Fibroblast of lung (primary cell): ENCODE results near the gene PDXDC1. TPM values are rescaled to one million over a fixed set of nuclear protein-coding genes. Genes with fewer than 3 reads are reported as not detected.
"Not testable (repeated sequence)": the region's sequence is repeated elsewhere in the genome, so short reads cannot be mapped to it uniquely, and the experiment has no call there.

Source experiments
- DNase-seq, 2 donors: peaks; one replicate each; pipeline versions ENCODE4 v3.0.0 to v3.0.0-alpha.2; 2010; ENCODE audit warnings: low read depth in 2 of 2
- H2AFZ ChIP-seq: 2 replicates; pipeline ENCODE4 v1.5.1; 2012; ENCODE audit warnings: low read length, control low read depth, inconsistent platforms
- H3K27ac ChIP-seq: 2 replicates; pipeline ENCODE4 v1.5.1; 2011; ENCODE audit warnings: low read length, control low read depth; ENCODE audit not compliant: insufficient read depth
- H3K27me3 ChIP-seq: 2 replicates; pipeline ENCODE4 v1.5.1; 2011; ENCODE audit warnings: mild to moderate bottlenecking, low read length; ENCODE audit not compliant: control insufficient read depth, insufficient read depth
- H3K36me3 ChIP-seq: 2 replicates; pipeline ENCODE4 v1.5.1; 2011; ENCODE audit warnings: low read length; ENCODE audit not compliant: control insufficient read depth, insufficient read depth
- H3K4me1 ChIP-seq: 2 replicates; pipeline ENCODE4 v1.5.1; 2011; ENCODE audit warnings: low read length; ENCODE audit not compliant: control insufficient read depth, insufficient read depth; ENCODE audit errors: extremely low read depth
- H3K4me2 ChIP-seq: 2 replicates; pipeline ENCODE4 v1.5.1; 2011; ENCODE audit warnings: low read length, control low read depth; ENCODE audit not compliant: insufficient read depth; ENCODE audit errors: extremely low read depth
- H3K4me3 ChIP-seq, 4 experiments: fragments of 200-600 bp in 1 of 4; sonication (generic) in 1 of 4; replicated peaks in 1 of 4; 2 replicates each; pipeline ENCODE4 v1.5.1; 2011 to 2016; ENCODE audit warnings: low read length in 4 of 4, low read depth in 3 of 4, mild to moderate bottlenecking in 3 of 4, control low read depth in 2 of 4, inconsistent platforms in 1 of 4, mixed read lengths in 1 of 4; ENCODE audit not compliant: insufficient read depth in 1 of 4; ENCODE audit errors: control extremely low read depth in 1 of 4
- H3K79me2 ChIP-seq: 2 replicates; pipeline ENCODE4 v1.5.1; 2012; ENCODE audit warnings: mild to moderate bottlenecking, low read length, inconsistent platforms; ENCODE audit not compliant: control insufficient read depth, insufficient read depth
- H3K9ac ChIP-seq: 2 replicates; pipeline ENCODE4 v1.5.1; 2011; ENCODE audit warnings: mild to moderate bottlenecking, low read length, control low read depth; ENCODE audit not compliant: insufficient read depth
- H3K9me3 ChIP-seq: 2 replicates; pipeline ENCODE4 v1.5.1; 2012; ENCODE audit warnings: low read depth, low read length; ENCODE audit not compliant: control insufficient read depth, insufficient read depth
- H4K20me1 ChIP-seq: 2 replicates; pipeline ENCODE4 v1.5.1; 2011; ENCODE audit warnings: low read length; ENCODE audit not compliant: control insufficient read depth, insufficient read depth; ENCODE audit errors: extremely low read depth
- polyA plus RNA-seq, 2 donors: library from polyadenylated mRNA; depleted of rRNA in 1 of 2; stranded (reverse) in 1 of 2; unstranded in 1 of 2; fragments of >200 nt; gene quantifications; 2 replicates each; pipeline ENCODE4 v1.2.1, GENCODE V29; 2011 to 2012; ENCODE audit warnings: missing spikeins in 1 of 2
- total RNA-seq: library from RNA; depleted of rRNA; stranded (reverse); fragments of >200 nt; gene quantifications from 2 replicates; pipeline ENCODE4 v1.2.1, GENCODE V29; 2014

PDXDC1 gene
- total and polyA plus RNA-seq, 2 donors (not counting 1 experiment from before 2014, with no cell fraction given): 68.4 to 92.9 TPM

DNA sequence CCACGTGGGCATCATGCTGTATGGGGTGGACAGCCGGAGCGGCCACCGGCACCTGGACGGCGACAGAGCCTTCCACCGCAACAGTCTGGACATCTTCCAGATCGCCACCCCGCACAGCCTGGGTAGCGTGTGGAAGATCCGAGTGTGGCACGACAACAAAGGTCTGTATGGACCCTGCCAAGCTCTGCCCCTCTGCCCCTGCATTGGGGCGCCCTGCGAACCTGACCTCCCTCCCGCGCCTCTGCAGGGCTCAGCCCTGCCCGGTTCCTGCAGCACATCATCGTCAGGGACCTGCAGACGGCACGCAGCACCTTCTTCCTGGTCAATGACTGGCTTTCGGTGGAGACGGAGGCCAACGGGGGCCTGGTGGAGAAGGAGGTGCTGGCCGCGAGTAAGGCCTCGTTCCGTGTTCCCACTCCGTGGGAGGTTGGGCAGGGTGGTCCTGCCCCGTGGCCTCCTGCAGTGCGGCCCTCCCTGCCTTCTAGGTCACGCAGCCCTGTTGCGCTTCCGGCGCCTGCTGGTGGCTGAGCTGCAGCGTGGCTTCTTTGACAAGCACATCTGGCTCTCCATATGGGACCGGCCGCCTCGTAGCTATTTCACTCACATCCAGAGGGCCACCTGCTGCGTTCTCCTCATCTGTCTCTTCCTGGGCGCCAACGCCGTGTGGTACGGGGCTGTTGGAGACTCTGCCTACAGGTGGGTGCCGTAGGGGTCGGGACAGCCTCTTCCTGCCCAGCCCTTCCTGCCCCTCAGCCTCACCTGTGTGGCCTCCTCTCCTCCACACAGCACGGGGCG lies 42.0 kb upstream of the PDXDC1 start:
- not testable (repeated sequence) for H4K20me1 ChIP-seq, H3K4me3 ChIP-seq, H3K36me3 ChIP-seq, H3K27me3 ChIP-seq, H3K27ac ChIP-seq, H3K9ac ChIP-seq, H3K79me2 ChIP-seq, H3K9me3 ChIP-seq, H3K4me2 ChIP-seq, DNase-seq, H3K4me1 ChIP-seq, H2AFZ ChIP-seq

DNA sequence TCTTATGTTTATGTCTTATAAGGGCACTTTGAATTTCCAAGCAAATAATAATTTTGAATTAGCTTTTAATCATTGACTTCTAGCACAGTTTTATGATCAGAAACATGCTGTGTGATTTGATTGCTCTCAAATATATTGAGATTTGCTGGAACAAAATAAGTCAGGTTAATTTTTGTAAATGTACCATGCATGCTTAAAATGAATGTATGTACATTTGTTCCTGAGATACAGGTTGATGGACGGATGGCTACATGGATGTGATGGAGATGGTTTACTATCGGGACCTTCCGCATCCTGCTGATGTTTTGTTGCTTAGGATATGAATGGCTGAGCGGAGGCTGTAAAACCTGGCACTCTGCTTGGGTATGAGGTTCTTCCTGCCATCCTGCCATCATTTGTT lies 37.7 kb upstream of the PDXDC1 start, which contains the start of gene NPIPA1:
NPIPA1 (plus strand) TSS at position 301 of the 400 bp plus-strand sequence; CDS start at position 301, 0 bp downstream.
- not testable (repeated sequence) for H3K4me3 ChIP-seq, H3K36me3 ChIP-seq, H3K79me2 ChIP-seq, H3K9me3 ChIP-seq, H3K27me3 ChIP-seq, H3K4me2 ChIP-seq, DNase-seq, H2AFZ ChIP-seq, H3K4me1 ChIP-seq, H3K9ac ChIP-seq, H3K27ac ChIP-seq, H4K20me1 ChIP-seq

DNA sequence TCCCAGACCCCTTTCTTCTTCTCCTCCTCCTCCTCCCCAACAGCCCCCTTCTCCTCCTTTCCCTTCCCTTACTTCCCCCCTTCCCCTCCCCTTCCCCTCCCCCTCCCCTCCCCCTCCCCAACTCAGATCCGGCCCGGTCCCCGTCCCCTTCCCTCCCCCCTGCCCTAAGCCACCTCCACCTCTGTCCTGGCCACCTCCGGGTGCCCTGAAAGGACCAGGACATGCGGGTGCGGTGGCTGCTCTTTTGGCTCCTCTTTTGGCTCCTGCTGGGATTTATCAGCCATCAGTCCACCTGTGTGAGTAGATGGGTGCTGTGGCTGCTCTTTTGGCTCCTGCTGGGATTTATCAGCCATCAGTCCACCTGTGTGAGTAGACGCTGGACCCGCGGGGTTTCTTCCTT lies 36.8 kb upstream of the PDXDC1 start:
- H3K4me3 ChIP-seq, H3K4me2 ChIP-seq, H3K79me2 ChIP-seq, H3K9ac ChIP-seq, H3K4me1 ChIP-seq, H2AFZ ChIP-seq, H4K20me1 ChIP-seq, DNase-seq, H3K27ac ChIP-seq, H3K36me3 ChIP-seq, H3K27me3 ChIP-seq, H3K9me3 ChIP-seq: not testable (repeated sequence)

DNA sequence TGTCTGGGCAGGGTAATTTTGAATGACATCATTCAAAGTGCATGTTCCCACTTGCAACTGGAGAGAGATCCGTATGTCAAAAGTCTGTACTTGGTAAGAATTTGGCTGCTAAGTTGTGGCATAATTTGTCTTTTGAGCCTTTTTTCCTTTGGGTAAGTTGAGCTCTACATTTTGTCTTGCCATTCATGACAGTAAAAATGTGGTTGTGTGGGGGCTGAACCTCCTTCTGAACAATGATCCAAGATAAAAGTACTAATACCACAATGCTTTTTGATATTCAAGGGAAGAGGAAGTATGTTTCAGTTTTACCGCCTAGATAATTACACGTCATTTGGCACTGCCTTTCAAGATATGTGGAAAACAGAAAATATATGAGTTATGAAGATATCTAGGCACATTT lies 32.1 kb upstream of the PDXDC1 start:
- H3K79me2 ChIP-seq, H3K4me2 ChIP-seq, H3K9me3 ChIP-seq, H3K27ac ChIP-seq, H3K9ac ChIP-seq, H3K36me3 ChIP-seq, H3K4me3 ChIP-seq, H4K20me1 ChIP-seq, H2AFZ ChIP-seq, H3K4me1 ChIP-seq, DNase-seq, H3K27me3 ChIP-seq: not testable (repeated sequence)
